Neural cell (in vitro differentiated cells): ENCODE measurements around the gene IGF1. TPM values are rescaled to one million over a fixed set of nuclear protein-coding genes. Genes with fewer than 3 reads are reported as not detected.

Source experiments
- H2AFZ ChIP-seq: fragments of 200-600, 300-800 bp; sonication (generic), shearing (Covaris generic); 2 replicates; pipeline ENCODE4 v1.6.0; 2014; ENCODE audit warnings: low read depth, mild to moderate bottlenecking, antibody characterized with exemption, low read length, moderate library complexity
- H3F3A ChIP-seq: fragments of 200-600 bp; shearing (Covaris generic); 2 replicates; pipeline ENCODE4 v1.6.1; 2016; ENCODE audit warnings: mild to moderate bottlenecking, moderate library complexity, mixed read lengths, antibody characterized with exemption, low read length; ENCODE audit not compliant: insufficient read depth, poor library complexity, severe bottlenecking
- H3K27ac ChIP-seq: fragments of 200-600, 300-800 bp; sonication (generic), shearing (Covaris generic); 2 replicates; pipeline ENCODE4 v1.5.1; 2014; ENCODE audit warnings: mild to moderate bottlenecking, low read length, moderate library complexity
- H3K27me3 ChIP-seq: fragments of 300-800, 200-600 bp; sonication (generic), shearing (Covaris generic); 2 replicates; pipeline ENCODE4 v1.6.0; 2014; ENCODE audit warnings: mild to moderate bottlenecking, low read depth, low read length, moderate library complexity; ENCODE audit not compliant: insufficient read depth
- H3K36me3 ChIP-seq: fragments of 300-800, 200-600 bp; sonication (generic), shearing (Covaris generic); 2 replicates; pipeline ENCODE4 v1.5.1; 2014; ENCODE audit warnings: mild to moderate bottlenecking, antibody characterized with exemption, low read length, moderate library complexity; ENCODE audit not compliant: insufficient read depth
- H3K4me2 ChIP-seq: fragments of 300-800, 200-600 bp; sonication (generic), shearing (Covaris generic); 2 replicates; pipeline ENCODE4 v1.6.0; 2014; ENCODE audit warnings: mild to moderate bottlenecking, low read length
- H3K4me3 ChIP-seq: fragments of 300-800, 200-600 bp; sonication (generic), shearing (Covaris generic); 2 replicates; pipeline ENCODE4 v1.5.1; 2014; ENCODE audit warnings: mild to moderate bottlenecking, low read length, moderate library complexity
- H3K79me2 ChIP-seq: fragments of 200-600 bp; shearing (Covaris generic); replicated peaks from 2 replicates; pipeline ENCODE4 v1.6.0; 2014; ENCODE audit warnings: mild to moderate bottlenecking, low read length, moderate library complexity; ENCODE audit not compliant: insufficient read depth
- H3K9ac ChIP-seq: fragments of 300-800, 200-600 bp; sonication (generic), shearing (Covaris generic); 2 replicates; pipeline ENCODE4 v1.6.1; 2016; ENCODE audit warnings: mild to moderate bottlenecking, low read length, mixed read lengths
- H3K9me2 ChIP-seq: fragments of 200-600 bp; shearing (Covaris generic); 2 replicates; pipeline ENCODE4 v1.6.1; 2016; ENCODE audit warnings: mild to moderate bottlenecking, low read length, mixed read lengths; ENCODE audit not compliant: insufficient read depth
- H3K9me3 ChIP-seq: fragments of 200-600, 300-800 bp; sonication (generic), shearing (Covaris generic); 2 replicates; pipeline ENCODE4 v1.6.1; 2016; ENCODE audit warnings: mild to moderate bottlenecking, mixed run types, low read length, moderate library complexity, mixed read lengths
- H4K20me1 ChIP-seq: fragments of 200-600 bp; shearing (Covaris generic); 2 replicates; pipeline ENCODE4 v1.6.1; 2016; ENCODE audit warnings: mild to moderate bottlenecking, mixed run types; ENCODE audit not compliant: insufficient read depth
- EP300 ChIP-seq: fragments of 450-650 bp; conservative IDR thresholded peaks from 2 replicates; pipeline ENCODE4 v1.6.1; 2014; ENCODE audit warnings: antibody characterized with exemption, mild to moderate bottlenecking, moderate library complexity; ENCODE audit not compliant: poor library complexity, severe bottlenecking
- EZH2 ChIP-seq: fragments of 200-600, 300-800 bp; shearing (Covaris generic), sonication (generic); IDR thresholded peaks from 2 replicates; pipeline ENCODE4 v1.6.1; 2014; ENCODE audit warnings: antibody characterized with exemption, low read length, borderline replicate concordance, mild to moderate bottlenecking; ENCODE audit not compliant: insufficient read depth, poor library complexity, severe bottlenecking
- MXI1 ChIP-seq: fragments of 450-650 bp; conservative IDR thresholded peaks from 2 replicates; pipeline ENCODE4 v1.6.1; 2014; ENCODE audit warnings: antibody characterized with exemption, mild to moderate bottlenecking; ENCODE audit not compliant: poor library complexity, severe bottlenecking
- POLR2AphosphoS5 ChIP-seq: IDR thresholded peaks from 2 replicates; pipeline ENCODE4 v1.6.1; 2012
- RAD21 ChIP-seq: fragments of 450-650 bp; conservative IDR thresholded peaks from 2 replicates; pipeline ENCODE4 v1.6.1; 2014; ENCODE audit warnings: antibody characterized with exemption, mild to moderate bottlenecking, moderate library complexity
- SMC3 ChIP-seq: fragments of 450-650 bp; conservative IDR thresholded peaks from 2 replicates; pipeline ENCODE4 v1.6.1; 2014; ENCODE audit warnings: antibody characterized with exemption, mild to moderate bottlenecking, moderate library complexity; ENCODE audit not compliant: poor library complexity
- TAF1 ChIP-seq: IDR thresholded peaks from 2 replicates; pipeline ENCODE4 v1.6.1; 2012; ENCODE audit warnings: low read depth
- polyA plus RNA-seq: library from polyadenylated mRNA; depleted of rRNA; stranded (reverse); fragments of >200 nt; gene quantifications from 2 replicates; pipeline ENCODE4 v1.2.3, GENCODE V29; 2014
- TF ChIP-seq, protein P1 (sequence below): fragments of 450-650 bp; IDR thresholded peaks from 2 replicates; pipeline ENCODE4 v1.5.1; 2014; ENCODE audit warnings: antibody characterized with exemption, mild to moderate bottlenecking, moderate library complexity; ENCODE audit not compliant: poor library complexity, severe bottlenecking
- TF ChIP-seq, protein P2 (sequence below): IDR thresholded peaks from 2 replicates; pipeline ENCODE4 v1.6.1; 2012; ENCODE audit warnings: borderline replicate concordance

Gene IGF1
- polyA plus RNA-seq, 1 donor from 2014 or later = not detected

DNA sequence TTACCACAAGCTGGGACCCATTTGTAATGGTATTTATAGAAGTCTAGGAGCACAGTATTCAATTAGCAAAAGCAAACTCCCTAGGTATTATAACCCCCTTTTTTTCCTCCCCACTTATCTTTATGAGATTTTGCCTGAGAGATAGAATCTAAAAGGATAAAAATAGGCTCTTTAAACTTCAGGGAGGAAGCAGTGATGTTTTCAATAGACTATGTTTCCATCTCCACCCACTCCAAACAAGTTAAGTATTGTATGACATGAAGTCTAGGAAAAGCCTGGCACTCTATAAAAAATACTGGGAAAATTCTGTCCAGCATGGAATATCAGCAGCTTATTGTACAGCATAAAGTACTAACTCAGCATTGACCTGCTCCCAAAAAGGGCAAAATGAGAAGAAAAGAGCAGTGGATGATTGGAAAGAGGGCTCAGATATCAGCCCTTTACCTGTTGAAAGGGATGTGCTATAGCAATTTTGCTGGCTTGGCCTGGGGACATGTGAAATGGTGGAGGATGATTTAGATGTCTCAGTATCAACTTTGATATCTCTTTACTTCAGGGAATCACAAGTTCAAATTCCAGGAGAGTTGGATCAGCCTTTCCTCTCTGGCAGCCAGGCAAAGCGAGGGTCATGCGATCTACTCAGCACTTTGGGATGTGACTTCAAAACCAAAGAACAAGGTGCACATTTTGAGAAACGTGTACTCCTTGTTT is 72.4 kb downstream of the IGF1 start:
- Histone ChIP-seq H3K27ac (no peak overlapping the region), H3K9ac (no peak overlapping the region), H4K20me1 (no peaks in the 10 kb centered on the region), H3K4me2 (no peak overlapping the region), H3K79me2 (no peaks in the 10 kb centered on the region), H3K9me3 (no peaks in the 10 kb centered on the region), H2AFZ (no peak overlapping the region), H3K4me3 (no peak overlapping the region), H3K36me3 (no peaks in the 10 kb centered on the region), H3K27me3 (no peaks in the 10 kb centered on the region), H3K9me2 (no peaks in the 10 kb centered on the region), H3F3A (no peaks in the 10 kb centered on the region)
- TF ChIP-seq, protein P1, sequence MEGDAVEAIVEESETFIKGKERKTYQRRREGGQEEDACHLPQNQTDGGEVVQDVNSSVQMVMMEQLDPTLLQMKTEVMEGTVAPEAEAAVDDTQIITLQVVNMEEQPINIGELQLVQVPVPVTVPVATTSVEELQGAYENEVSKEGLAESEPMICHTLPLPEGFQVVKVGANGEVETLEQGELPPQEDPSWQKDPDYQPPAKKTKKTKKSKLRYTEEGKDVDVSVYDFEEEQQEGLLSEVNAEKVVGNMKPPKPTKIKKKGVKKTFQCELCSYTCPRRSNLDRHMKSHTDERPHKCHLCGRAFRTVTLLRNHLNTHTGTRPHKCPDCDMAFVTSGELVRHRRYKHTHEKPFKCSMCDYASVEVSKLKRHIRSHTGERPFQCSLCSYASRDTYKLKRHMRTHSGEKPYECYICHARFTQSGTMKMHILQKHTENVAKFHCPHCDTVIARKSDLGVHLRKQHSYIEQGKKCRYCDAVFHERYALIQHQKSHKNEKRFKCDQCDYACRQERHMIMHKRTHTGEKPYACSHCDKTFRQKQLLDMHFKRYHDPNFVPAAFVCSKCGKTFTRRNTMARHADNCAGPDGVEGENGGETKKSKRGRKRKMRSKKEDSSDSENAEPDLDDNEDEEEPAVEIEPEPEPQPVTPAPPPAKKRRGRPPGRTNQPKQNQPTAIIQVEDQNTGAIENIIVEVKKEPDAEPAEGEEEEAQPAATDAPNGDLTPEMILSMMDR = no peak
- no peak for TF ChIP-seq SMC3
- no peak for TF ChIP-seq MXI1
- no peak for TF ChIP-seq EZH2
- TF ChIP-seq, protein P2, sequence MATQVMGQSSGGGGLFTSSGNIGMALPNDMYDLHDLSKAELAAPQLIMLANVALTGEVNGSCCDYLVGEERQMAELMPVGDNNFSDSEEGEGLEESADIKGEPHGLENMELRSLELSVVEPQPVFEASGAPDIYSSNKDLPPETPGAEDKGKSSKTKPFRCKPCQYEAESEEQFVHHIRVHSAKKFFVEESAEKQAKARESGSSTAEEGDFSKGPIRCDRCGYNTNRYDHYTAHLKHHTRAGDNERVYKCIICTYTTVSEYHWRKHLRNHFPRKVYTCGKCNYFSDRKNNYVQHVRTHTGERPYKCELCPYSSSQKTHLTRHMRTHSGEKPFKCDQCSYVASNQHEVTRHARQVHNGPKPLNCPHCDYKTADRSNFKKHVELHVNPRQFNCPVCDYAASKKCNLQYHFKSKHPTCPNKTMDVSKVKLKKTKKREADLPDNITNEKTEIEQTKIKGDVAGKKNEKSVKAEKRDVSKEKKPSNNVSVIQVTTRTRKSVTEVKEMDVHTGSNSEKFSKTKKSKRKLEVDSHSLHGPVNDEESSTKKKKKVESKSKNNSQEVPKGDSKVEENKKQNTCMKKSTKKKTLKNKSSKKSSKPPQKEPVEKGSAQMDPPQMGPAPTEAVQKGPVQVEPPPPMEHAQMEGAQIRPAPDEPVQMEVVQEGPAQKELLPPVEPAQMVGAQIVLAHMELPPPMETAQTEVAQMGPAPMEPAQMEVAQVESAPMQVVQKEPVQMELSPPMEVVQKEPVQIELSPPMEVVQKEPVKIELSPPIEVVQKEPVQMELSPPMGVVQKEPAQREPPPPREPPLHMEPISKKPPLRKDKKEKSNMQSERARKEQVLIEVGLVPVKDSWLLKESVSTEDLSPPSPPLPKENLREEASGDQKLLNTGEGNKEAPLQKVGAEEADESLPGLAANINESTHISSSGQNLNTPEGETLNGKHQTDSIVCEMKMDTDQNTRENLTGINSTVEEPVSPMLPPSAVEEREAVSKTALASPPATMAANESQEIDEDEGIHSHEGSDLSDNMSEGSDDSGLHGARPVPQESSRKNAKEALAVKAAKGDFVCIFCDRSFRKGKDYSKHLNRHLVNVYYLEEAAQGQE = no peak
- TF ChIP-seq POLR2AphosphoS5 = no peak
- TF ChIP-seq EP300 = no peak
- no peak for TF ChIP-seq RAD21

DNA sequence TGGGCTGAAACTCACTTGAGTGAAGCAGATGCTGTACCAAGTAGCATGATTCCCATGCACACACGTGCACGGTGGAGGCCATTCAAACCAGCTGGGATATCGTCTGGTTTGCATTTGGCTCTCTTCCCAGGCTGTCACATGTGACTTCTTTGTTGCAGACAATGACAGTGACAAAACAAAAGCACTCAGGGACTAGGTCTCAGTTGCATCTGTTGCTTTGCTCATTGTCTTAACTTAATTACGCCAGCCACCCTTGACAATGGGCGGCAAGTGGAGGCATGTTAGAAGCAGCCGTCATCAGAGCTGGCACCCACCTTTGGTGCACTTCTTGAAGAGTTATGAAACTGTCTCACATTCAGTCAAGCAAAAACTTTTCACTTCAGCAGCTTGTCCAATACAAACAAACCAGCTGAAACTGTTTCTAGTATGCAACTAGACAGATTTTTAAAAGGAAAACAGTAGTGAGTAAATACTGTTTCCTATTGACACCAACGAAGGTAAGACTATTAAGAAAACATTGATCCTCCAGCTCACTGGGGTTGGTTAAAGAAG is 74.3 kb downstream of the IGF1 start:
- Histone ChIP-seq H3K27me3 (no peaks in the 10 kb centered on the region), H3K9me2 (no peaks in the 10 kb centered on the region), H4K20me1 (no peaks in the 10 kb centered on the region), H3K27ac (no peak overlapping the region), H3K79me2 (no peaks in the 10 kb centered on the region), H3K36me3 (no peaks in the 10 kb centered on the region), H3F3A (no peaks in the 10 kb centered on the region), H3K9me3 (no peaks in the 10 kb centered on the region), H3K4me2 (no peak overlapping the region), H3K9ac (no peak overlapping the region), H3K4me3 (no peak overlapping the region), H2AFZ (no peak overlapping the region)
- TF ChIP-seq, protein P1 = no peak
- no peak for TF ChIP-seq POLR2AphosphoS5
- TF ChIP-seq EP300 = no peak
- TF ChIP-seq SMC3 = no peak
- TF ChIP-seq, protein P2 = no peak
- no peak for TF ChIP-seq RAD21
- no peak for TF ChIP-seq MXI1
- no peak for TF ChIP-seq TAF1
- no peak for TF ChIP-seq EZH2
